HEK293 (cell line): ENCODE results near the gene MEIOC.

Source experiments
- CTCF ChIA-PET: fragments of 350-600 bp; formaldehyde crosslinking; extraction: SDS; loops from one replicate; lab custom pipeline; 2021; ENCODE audit warnings: antibody characterized with exemption; lab: Yijun Ruan, JAX
- POLR2A ChIA-PET: fragments of 300-600 bp; formaldehyde crosslinking; extraction: SDS; loops from one replicate; lab custom pipeline; 2020; ENCODE audit warnings: antibody characterized with exemption, inconsistent platforms; lab: Yijun Ruan, JAX
- H3K27ac ChIP-seq: fragments of 200-500 bp; sonication (Bioruptor generic); 2 replicates; pipeline ENCODE4 v1.5.1; 2014; ENCODE audit warnings: low read depth, low read length, control low read depth, inconsistent platforms; ENCODE audit errors: extremely low read depth
- H3K36me3 ChIP-seq, 2 experiments: fragments of 200-500 bp in 1 of 2; sonication (Bioruptor generic) in 1 of 2; 1 replicate in 1 of 2; 2 replicates in 1 of 2; pipeline ENCODE4 v1.5.1; 2014 to 2017; ENCODE audit warnings: inconsistent platforms in 2 of 2, low read length in 2 of 2; ENCODE audit not compliant: control insufficient read depth in 2 of 2, insufficient read depth in 1 of 2
- H3K4me1 ChIP-seq: fragments of 200-500 bp; sonication (Bioruptor generic); 2 replicates; pipeline ENCODE4 v1.5.1; 2014; ENCODE audit warnings: mild to moderate bottlenecking, low read length, inconsistent platforms; ENCODE audit not compliant: control insufficient read depth, insufficient read depth
- H3K4me3 ChIP-seq: 2 replicates; pipeline ENCODE4 v1.5.1; 2011; ENCODE audit warnings: low read depth, mild to moderate bottlenecking, control low read depth, low read length, moderate library complexity
- H3K9me3 ChIP-seq: fragments of 200-500 bp; sonication (Bioruptor generic); 2 replicates; pipeline ENCODE4 v1.5.1; 2014; ENCODE audit warnings: low read depth, low read length, inconsistent platforms; ENCODE audit not compliant: control insufficient read depth, insufficient read depth
- BCL11A ChIP-seq: fragments of 450-650 bp; formaldehyde crosslinking; IDR thresholded peaks from 2 replicates; pipeline ENCODE4 v1.5.1; 2016; ENCODE audit warnings: low read depth, missing biosample characterization, missing genetic modification characterization
- KLF16 ChIP-seq: fragments of 450-650 bp; formaldehyde crosslinking; IDR thresholded peaks from 2 replicates; pipeline ENCODE4 v1.5.1; 2017; ENCODE audit warnings: missing biosample characterization, missing genetic modification characterization
- ZBTB20 ChIP-seq: fragments of 450-650 bp; formaldehyde crosslinking; IDR thresholded peaks from 2 replicates; pipeline ENCODE4 v1.5.1; 2016; ENCODE audit warnings: missing biosample characterization, missing genetic modification characterization
- ZFP37 ChIP-seq: fragments of 450-650 bp; formaldehyde crosslinking; IDR thresholded peaks from 2 replicates; pipeline ENCODE4 v1.5.1; 2016; ENCODE audit warnings: missing biosample characterization, missing genetic modification characterization
- ZNF214 ChIP-seq: fragments of 450-650 bp; formaldehyde crosslinking; IDR thresholded peaks from 2 replicates; pipeline ENCODE4 v1.5.1; 2017; ENCODE audit warnings: missing biosample characterization, mild to moderate bottlenecking, missing genetic modification characterization, borderline replicate concordance
- ZNF221 ChIP-seq: fragments of 450-650 bp; formaldehyde crosslinking; IDR thresholded peaks from 2 replicates; pipeline ENCODE4 v1.5.1; 2017; ENCODE audit warnings: missing biosample characterization, missing genetic modification characterization, borderline replicate concordance
- ZNF266 ChIP-seq: fragments of 450-650 bp; formaldehyde crosslinking; IDR thresholded peaks from 2 replicates; pipeline ENCODE4 v1.5.1; 2016; ENCODE audit warnings: missing biosample characterization, missing genetic modification characterization, low read depth
- ZNF366 ChIP-seq: fragments of 450-650 bp; formaldehyde crosslinking; conservative IDR thresholded peaks from 2 replicates; pipeline ENCODE4 v1.5.1; 2016; ENCODE audit warnings: missing biosample characterization, missing genetic modification characterization
- ZNF391 ChIP-seq: fragments of 450-650 bp; formaldehyde crosslinking; IDR thresholded peaks from 2 replicates; pipeline ENCODE4 v1.5.1; 2016; ENCODE audit warnings: low read depth, missing biosample characterization, missing genetic modification characterization, borderline replicate concordance
- ZNF621 ChIP-seq: fragments of 450-650 bp; formaldehyde crosslinking; IDR thresholded peaks from 2 replicates; pipeline ENCODE4 v1.5.1; 2017; ENCODE audit warnings: missing biosample characterization, missing genetic modification characterization
- ZSCAN30 ChIP-seq: fragments of 450-650 bp; IDR thresholded peaks from 2 replicates; pipeline ENCODE4 v1.5.1; 2018; ENCODE audit warnings: missing biosample characterization, mild to moderate bottlenecking, missing genetic modification characterization, moderate library complexity
- TF ChIP-seq, protein P1 (sequence below): fragments of 450-650 bp; formaldehyde crosslinking; IDR thresholded peaks from 2 replicates; pipeline ENCODE4 v1.5.1; 2017; ENCODE audit warnings: missing biosample characterization, mild to moderate bottlenecking, missing genetic modification characterization, moderate library complexity
- TF ChIP-seq, protein P2 (sequence below): fragments of 450-650 bp; formaldehyde crosslinking; IDR thresholded peaks from 2 replicates; pipeline ENCODE4 v1.5.1; 2016; ENCODE audit warnings: missing biosample characterization, missing genetic modification characterization
- TF ChIP-seq, protein P3 (sequence below): fragments of 450-650 bp; formaldehyde crosslinking; IDR thresholded peaks from 2 replicates; pipeline ENCODE4 v1.5.1; 2016; ENCODE audit warnings: missing biosample characterization, missing genetic modification characterization
- TF ChIP-seq, protein P4 (sequence below): fragments of 450-650 bp; formaldehyde crosslinking; IDR thresholded peaks from 2 replicates; pipeline ENCODE4 v1.5.1; 2016; ENCODE audit warnings: missing biosample characterization, missing genetic modification characterization, low read depth
- TF ChIP-seq, protein P5 (sequence below): fragments of 450-650 bp; formaldehyde crosslinking; IDR thresholded peaks from 2 replicates; pipeline ENCODE4 v1.5.1; 2017; ENCODE audit warnings: missing biosample characterization, missing genetic modification characterization
- TF ChIP-seq, protein P6 (sequence below): fragments of 450-650 bp; IDR thresholded peaks from 2 replicates; pipeline ENCODE4 v1.5.1; 2018; ENCODE audit warnings: missing biosample characterization, mild to moderate bottlenecking, missing genetic modification characterization
- TF ChIP-seq, protein P7 (sequence below): fragments of 450-650 bp; formaldehyde crosslinking; IDR thresholded peaks from 2 replicates; pipeline ENCODE4 v1.5.0; 2017; ENCODE audit warnings: missing biosample characterization, missing genetic modification characterization, borderline replicate concordance
- TF ChIP-seq, protein P8 (sequence below): fragments of 450-650 bp; formaldehyde crosslinking; optimal IDR thresholded peaks from 2 replicates; pipeline ENCODE3; 2016; ENCODE audit warnings: missing biosample characterization, mild to moderate bottlenecking, missing genetic modification characterization

MEIOC gene

DNA sequence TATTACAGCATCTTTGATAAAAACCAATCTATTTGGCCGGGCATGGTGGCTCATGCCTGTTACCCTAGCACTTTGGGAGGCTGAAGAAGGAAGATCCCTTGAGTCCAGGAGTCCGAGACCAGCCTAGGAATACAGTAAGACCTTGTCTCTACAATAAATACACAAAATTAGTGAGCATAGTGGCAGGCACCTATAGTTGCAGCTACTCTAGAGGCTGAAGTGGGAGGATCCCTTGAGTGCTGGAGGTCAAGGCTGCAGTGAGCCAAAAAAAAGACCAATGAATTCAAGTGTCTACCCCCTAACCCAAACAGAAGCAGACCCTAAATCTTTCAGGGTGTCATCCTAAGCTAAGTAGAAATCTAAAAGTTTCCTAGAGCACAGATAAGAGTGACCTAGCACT, 7.3 kb upstream of the MEIOC start:
- no peak overlapping the region for H3K4me3 ChIP-seq
- no peaks in the 10 kb centered on the region for H3K36me3 ChIP-seq
- H3K9me3 ChIP-seq = no peaks in the 10 kb centered on the region
- ChIA-PET POLR2A (no interaction called here), CTCF (interaction anchor here (0.7 kb wide), 1 partner anchor 12 kb away, joined by 3 read pairs; no protein-coding TSS in a partner anchor)
- no peak for TF ChIP-seq ZSCAN30 (tag by site-specific recombination)
- TF ChIP-seq, protein P1, sequence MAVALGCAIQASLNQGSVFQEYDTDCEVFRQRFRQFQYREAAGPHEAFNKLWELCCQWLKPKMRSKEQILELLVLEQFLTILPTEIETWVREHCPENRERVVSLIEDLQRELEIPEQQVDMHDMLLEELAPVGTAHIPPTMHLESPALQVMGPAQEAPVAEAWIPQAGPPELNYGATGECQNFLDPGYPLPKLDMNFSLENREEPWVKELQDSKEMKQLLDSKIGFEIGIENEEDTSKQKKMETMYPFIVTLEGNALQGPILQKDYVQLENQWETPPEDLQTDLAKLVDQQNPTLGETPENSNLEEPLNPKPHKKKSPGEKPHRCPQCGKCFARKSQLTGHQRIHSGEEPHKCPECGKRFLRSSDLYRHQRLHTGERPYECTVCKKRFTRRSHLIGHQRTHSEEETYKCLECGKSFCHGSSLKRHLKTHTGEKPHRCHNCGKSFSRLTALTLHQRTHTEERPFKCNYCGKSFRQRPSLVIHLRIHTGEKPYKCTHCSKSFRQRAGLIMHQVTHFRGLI (tag by site-specific recombination) = no peak
- no peak for TF ChIP-seq ZBTB20 (tag by site-specific recombination)
- TF ChIP-seq, protein P2, sequence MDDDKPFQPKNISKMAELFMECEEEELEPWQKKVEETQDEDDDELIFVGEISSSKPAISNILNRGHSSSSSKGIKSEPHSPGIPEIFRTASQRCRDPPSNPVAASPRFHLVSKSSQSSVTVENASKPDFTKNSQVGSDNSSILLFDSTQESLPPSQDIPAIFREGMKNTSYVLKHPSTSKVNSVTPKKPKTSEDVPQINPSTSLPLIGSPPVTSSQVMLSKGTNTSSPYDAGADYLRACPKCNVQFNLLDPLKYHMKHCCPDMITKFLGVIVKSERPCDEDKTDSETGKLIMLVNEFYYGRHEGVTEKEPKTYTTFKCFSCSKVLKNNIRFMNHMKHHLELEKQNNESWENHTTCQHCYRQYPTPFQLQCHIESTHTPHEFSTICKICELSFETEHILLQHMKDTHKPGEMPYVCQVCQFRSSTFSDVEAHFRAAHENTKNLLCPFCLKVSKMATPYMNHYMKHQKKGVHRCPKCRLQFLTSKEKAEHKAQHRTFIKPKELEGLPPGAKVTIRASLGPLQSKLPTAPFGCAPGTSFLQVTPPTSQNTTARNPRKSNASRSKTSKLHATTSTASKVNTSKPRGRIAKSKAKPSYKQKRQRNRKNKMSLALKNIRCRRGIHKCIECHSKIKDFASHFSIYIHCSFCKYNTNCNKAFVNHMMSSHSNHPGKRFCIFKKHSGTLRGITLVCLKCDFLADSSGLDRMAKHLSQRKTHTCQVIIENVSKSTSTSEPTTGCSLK (tag by site-specific recombination) = no peak
- TF ChIP-seq ZNF214 = no peak
- TF ChIP-seq, protein P3, sequence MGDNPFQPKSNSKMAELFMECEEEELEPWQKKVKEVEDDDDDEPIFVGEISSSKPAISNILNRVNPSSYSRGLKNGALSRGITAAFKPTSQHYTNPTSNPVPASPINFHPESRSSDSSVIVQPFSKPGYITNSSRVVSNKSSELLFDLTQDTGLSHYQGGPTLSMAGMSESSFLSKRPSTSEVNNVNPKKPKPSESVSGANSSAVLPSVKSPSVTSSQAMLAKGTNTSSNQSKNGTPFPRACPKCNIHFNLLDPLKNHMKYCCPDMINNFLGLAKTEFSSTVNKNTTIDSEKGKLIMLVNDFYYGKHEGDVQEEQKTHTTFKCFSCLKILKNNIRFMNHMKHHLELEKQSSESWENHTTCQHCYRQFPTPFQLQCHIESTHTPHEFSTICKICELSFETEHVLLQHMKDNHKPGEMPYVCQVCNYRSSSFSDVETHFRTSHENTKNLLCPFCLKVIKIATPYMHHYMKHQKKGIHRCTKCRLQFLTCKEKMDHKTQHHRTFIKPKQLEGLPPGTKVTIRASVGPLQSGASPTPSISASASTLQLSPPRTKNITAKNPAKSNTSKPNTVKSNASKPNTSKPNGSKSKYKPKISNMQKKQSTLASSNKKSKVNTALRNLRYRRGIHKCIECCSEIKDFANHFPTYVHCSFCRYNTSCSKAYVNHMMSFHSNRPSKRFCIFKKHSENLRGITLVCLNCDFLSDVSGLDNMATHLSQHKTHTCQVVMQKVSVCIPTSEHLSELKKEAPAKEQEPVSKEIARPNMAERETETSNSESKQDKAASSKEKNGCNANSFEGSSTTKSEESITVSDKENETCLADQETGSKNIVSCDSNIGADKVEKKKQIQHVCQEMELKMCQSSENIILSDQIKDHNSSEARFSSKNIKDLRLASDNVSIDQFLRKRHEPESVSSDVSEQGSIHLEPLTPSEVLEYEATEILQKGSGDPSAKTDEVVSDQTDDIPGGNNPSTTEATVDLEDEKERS (tag by site-specific recombination) = no peak
- TF ChIP-seq, protein P4, sequence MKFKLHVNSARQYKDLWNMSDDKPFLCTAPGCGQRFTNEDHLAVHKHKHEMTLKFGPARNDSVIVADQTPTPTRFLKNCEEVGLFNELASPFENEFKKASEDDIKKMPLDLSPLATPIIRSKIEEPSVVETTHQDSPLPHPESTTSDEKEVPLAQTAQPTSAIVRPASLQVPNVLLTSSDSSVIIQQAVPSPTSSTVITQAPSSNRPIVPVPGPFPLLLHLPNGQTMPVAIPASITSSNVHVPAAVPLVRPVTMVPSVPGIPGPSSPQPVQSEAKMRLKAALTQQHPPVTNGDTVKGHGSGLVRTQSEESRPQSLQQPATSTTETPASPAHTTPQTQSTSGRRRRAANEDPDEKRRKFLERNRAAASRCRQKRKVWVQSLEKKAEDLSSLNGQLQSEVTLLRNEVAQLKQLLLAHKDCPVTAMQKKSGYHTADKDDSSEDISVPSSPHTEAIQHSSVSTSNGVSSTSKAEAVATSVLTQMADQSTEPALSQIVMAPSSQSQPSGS (tag by site-specific recombination) = no peak
- TF ChIP-seq, protein P5, sequence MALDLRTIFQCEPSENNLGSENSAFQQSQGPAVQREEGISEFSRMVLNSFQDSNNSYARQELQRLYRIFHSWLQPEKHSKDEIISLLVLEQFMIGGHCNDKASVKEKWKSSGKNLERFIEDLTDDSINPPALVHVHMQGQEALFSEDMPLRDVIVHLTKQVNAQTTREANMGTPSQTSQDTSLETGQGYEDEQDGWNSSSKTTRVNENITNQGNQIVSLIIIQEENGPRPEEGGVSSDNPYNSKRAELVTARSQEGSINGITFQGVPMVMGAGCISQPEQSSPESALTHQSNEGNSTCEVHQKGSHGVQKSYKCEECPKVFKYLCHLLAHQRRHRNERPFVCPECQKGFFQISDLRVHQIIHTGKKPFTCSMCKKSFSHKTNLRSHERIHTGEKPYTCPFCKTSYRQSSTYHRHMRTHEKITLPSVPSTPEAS = no peak
- no peak for TF ChIP-seq ZNF366 (tag by site-specific recombination)
- TF ChIP-seq ZNF621 = no peak
- H3K4me1 ChIP-seq = no peaks in the 10 kb centered on the region
- H3K27ac ChIP-seq = no peak overlapping the region

DNA sequence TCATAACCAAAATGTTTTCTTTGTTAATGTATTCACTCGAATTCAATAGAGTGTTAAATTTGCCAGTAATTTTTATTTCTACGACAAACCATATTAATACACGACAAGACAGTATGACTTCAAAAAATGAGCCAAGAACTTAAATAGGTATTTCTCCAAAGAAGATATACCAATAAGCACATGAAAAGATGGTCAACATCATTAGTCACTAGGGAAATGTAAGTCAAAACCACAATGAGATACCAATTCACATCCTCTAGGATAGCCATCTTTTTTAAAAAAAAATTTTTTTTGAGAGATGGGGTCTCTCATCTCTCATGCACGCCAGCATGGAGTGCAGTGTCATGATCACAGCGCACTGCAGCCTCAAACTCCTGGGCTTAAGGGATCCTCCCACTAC, 5.0 kb upstream of the MEIOC start:
- no peaks in the 10 kb centered on the region for H3K4me1 ChIP-seq
- TF ChIP-seq ZNF266 (tag by site-specific recombination) = no peak
- no peak for TF ChIP-seq ZNF221 (tag by site-specific recombination)
- TF ChIP-seq ZFP37 (tag by site-specific recombination) = no peak
- TF ChIP-seq, protein P6, sequence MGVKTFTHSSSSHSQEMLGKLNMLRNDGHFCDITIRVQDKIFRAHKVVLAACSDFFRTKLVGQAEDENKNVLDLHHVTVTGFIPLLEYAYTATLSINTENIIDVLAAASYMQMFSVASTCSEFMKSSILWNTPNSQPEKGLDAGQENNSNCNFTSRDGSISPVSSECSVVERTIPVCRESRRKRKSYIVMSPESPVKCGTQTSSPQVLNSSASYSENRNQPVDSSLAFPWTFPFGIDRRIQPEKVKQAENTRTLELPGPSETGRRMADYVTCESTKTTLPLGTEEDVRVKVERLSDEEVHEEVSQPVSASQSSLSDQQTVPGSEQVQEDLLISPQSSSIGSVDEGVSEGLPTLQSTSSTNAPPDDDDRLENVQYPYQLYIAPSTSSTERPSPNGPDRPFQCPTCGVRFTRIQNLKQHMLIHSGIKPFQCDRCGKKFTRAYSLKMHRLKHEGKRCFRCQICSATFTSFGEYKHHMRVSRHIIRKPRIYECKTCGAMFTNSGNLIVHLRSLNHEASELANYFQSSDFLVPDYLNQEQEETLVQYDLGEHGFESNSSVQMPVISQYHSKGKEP = no peak
- no peak for TF ChIP-seq BCL11A (tag by site-specific recombination)
- TF ChIP-seq, protein P7, sequence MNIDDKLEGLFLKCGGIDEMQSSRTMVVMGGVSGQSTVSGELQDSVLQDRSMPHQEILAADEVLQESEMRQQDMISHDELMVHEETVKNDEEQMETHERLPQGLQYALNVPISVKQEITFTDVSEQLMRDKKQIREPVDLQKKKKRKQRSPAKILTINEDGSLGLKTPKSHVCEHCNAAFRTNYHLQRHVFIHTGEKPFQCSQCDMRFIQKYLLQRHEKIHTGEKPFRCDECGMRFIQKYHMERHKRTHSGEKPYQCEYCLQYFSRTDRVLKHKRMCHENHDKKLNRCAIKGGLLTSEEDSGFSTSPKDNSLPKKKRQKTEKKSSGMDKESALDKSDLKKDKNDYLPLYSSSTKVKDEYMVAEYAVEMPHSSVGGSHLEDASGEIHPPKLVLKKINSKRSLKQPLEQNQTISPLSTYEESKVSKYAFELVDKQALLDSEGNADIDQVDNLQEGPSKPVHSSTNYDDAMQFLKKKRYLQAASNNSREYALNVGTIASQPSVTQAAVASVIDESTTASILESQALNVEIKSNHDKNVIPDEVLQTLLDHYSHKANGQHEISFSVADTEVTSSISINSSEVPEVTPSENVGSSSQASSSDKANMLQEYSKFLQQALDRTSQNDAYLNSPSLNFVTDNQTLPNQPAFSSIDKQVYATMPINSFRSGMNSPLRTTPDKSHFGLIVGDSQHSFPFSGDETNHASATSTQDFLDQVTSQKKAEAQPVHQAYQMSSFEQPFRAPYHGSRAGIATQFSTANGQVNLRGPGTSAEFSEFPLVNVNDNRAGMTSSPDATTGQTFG (tag by site-specific recombination) = no peak
- TF ChIP-seq, protein P8, sequence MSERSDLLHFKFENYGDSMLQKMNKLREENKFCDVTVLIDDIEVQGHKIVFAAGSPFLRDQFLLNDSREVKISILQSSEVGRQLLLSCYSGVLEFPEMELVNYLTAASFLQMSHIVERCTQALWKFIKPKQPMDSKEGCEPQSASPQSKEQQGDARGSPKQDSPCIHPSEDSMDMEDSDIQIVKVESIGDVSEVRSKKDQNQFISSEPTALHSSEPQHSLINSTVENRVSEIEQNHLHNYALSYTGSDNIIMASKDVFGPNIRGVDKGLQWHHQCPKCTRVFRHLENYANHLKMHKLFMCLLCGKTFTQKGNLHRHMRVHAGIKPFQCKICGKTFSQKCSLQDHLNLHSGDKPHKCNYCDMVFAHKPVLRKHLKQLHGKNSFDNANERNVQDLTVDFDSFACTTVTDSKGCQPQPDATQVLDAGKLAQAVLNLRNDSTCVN (tag by site-specific recombination) = no peak
- no peak for TF ChIP-seq ZNF391 (tag by site-specific recombination)
- TF ChIP-seq KLF16 (tag by site-specific recombination) = no peak
- no peak overlapping the region for H3K27ac ChIP-seq
- H3K4me3 ChIP-seq = no peak overlapping the region
- no peaks in the 10 kb centered on the region for H3K36me3 ChIP-seq
- POLR2A ChIA-PET = no interaction called here
- H3K9me3 ChIP-seq = no peaks in the 10 kb centered on the region
- CTCF ChIA-PET = interaction anchor here (0.6 kb wide), 1 partner anchor 119 kb away, joined by 5 read pairs; no protein-coding TSS in a partner anchor
